ENCODE results near the gene CD1C.

DNA sequence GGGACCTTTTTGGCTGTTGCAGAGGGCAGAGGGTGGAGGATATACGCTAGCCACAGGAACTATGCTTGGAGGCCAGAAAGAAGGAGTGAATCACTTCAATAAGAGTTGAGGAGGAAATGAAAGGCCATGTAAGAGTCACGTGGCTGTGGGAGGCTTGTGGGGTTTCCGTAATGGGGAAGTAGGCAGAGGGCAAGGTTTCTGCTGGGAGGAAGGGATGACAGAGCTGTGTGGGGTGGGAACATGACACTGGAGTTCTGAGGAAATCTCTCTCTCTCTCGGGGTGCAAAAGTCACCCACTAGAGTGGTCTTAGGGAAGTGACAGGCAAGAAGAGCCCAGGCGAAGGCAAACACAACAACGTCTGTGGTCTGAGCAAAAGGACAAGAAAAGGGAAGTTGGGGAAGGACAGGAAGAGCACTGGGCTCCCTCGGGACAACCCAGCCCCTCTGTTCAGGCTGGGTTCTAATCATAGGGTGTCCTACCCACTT lies 3.9 kb upstream of the CD1C start:
- TF ChIP-seq CTCF (conservative IDR thresholded peaks at IDR 0.05 in 1 of 2, IDR thresholded peaks at IDR 0.05 in 1 of 2; ENCODE audit: extremely low read depth in 1 of 2, insufficient read depth in 1 of 2, low read depth in 1 of 2, low read length in 2 of 2) (no peak), EZH2 (IDR thresholded peaks at IDR 0.05; ENCODE audit: borderline replicate concordance, low read length) (no peak)
